Stimulated activated CD8-positive, alpha-beta memory T cell treated with anti-CD3 and anti-CD28 coated beads, Interleukin-15, amount 100 ng/mL, for 24 hours (primary cell): Measurements from ENCODE around the gene PPP5C.
A peak's percentile ranks its signal among the peaks of the same experiment; 100 is the strongest.
"Not testable (repeated sequence)": the region's sequence is repeated elsewhere in the genome, so short reads cannot be mapped to it uniquely, and the experiment has no call there.

Source experiments
- DNase-seq: peaks from one replicate; pipeline ENCODE4 v3.0.0-alpha.2; 2020; ENCODE audit warnings: low read depth

PPP5C gene

GRCh38 chr19:46346821-46347571 lies at the start of gene PPP5C:
Gene PPP5C, plus strand, starts transcription at chr19:46347087. Its CDS starts 10 bp downstream, at chr19:46347097.
- DNase-seq: peak; percentile 65

GRCh38 chr19:46297700-46298478 lies 49.0 kb upstream of the PPP5C start:
- DNase-seq: no peak

- DNase-seq: no peak
Observed at GRCh38 chr19:46298479-46299003, 48.3 kb upstream of the PPP5C start.

- no peak for DNase-seq
Observed at GRCh38 chr19:46299004-46299509, 47.8 kb upstream of the PPP5C start.

- no peak for DNase-seq
Observed at GRCh38 chr19:46299695-46300094, 47.2 kb upstream of the PPP5C start.

GRCh38 chr19:46303322-46303690 lies 43.6 kb upstream of the PPP5C start:
- no peak for DNase-seq

GRCh38 chr19:46303691-46304397 lies 43.0 kb upstream of the PPP5C start:
- DNase-seq: no peak

- DNase-seq: no peak
Observed at GRCh38 chr19:46306501-46306900, 40.4 kb upstream of the PPP5C start.

- no peak for DNase-seq
Observed at GRCh38 chr19:46308510-46308909, 38.4 kb upstream of the PPP5C start.

- DNase-seq: no peak
Observed at GRCh38 chr19:46309056-46309455, 37.8 kb upstream of the PPP5C start.

GRCh38 chr19:46311444-46311843 lies 35.4 kb upstream of the PPP5C start:
- no peak for DNase-seq

- not testable (repeated sequence) for DNase-seq
Observed at GRCh38 chr19:46313540-46314469, 33.1 kb upstream of the PPP5C start.

GRCh38 chr19:46317339-46317738 lies 29.5 kb upstream of the PPP5C start:
- no peak for DNase-seq

GRCh38 chr19:46319613-46320012 lies 27.3 kb upstream of the PPP5C start:
- no peak for DNase-seq

GRCh38 chr19:46320559-46320958 lies 26.3 kb upstream of the PPP5C start:
- no peak for DNase-seq

GRCh38 chr19:46321653-46322052 lies 25.2 kb upstream of the PPP5C start:
- no peak for DNase-seq

- not testable (repeated sequence) for DNase-seq
Observed at GRCh38 chr19:46323227-46323626, 23.7 kb upstream of the PPP5C start.

GRCh38 chr19:46324277-46324676 lies 22.6 kb upstream of the PPP5C start:
- no peak for DNase-seq

GRCh38 chr19:46326608-46327007 lies 20.3 kb upstream of the PPP5C start:
- DNase-seq: no peak

GRCh38 chr19:46328079-46328478 lies 18.8 kb upstream of the PPP5C start:
- DNase-seq: no peak

GRCh38 chr19:46330319-46330918 lies 16.5 kb upstream of the PPP5C start:
- no peak for DNase-seq
